ENCODE results near the gene CDC42BPB. TPM values are rescaled to one million over a fixed set of nuclear protein-coding genes. Genes with fewer than 3 reads are reported as not detected.

CDC42BPB gene
- total and polyA plus RNA-seq, 2 of the 13 experiments (the other 11 are each of a cell fraction or from before 2014, with no cell fraction given): 19.7 to 32.3 TPM

- TF ChIP-seq ELF3 (CRISPR knock-in tag; IDR thresholded peaks at IDR 0.05): no peak
- TF ChIP-seq IKZF5 (CRISPR knock-in tag; IDR thresholded peaks at IDR 0.05): no peak
- no peak for TF ChIP-seq ZFY (CRISPR knock-in tag; IDR thresholded peaks at IDR 0.05)
- no peak for TF ChIP-seq PHB2 (IDR thresholded peaks at IDR 0.05; ENCODE audit: partially characterized antibody)
- TF ChIP-seq, protein P1, sequence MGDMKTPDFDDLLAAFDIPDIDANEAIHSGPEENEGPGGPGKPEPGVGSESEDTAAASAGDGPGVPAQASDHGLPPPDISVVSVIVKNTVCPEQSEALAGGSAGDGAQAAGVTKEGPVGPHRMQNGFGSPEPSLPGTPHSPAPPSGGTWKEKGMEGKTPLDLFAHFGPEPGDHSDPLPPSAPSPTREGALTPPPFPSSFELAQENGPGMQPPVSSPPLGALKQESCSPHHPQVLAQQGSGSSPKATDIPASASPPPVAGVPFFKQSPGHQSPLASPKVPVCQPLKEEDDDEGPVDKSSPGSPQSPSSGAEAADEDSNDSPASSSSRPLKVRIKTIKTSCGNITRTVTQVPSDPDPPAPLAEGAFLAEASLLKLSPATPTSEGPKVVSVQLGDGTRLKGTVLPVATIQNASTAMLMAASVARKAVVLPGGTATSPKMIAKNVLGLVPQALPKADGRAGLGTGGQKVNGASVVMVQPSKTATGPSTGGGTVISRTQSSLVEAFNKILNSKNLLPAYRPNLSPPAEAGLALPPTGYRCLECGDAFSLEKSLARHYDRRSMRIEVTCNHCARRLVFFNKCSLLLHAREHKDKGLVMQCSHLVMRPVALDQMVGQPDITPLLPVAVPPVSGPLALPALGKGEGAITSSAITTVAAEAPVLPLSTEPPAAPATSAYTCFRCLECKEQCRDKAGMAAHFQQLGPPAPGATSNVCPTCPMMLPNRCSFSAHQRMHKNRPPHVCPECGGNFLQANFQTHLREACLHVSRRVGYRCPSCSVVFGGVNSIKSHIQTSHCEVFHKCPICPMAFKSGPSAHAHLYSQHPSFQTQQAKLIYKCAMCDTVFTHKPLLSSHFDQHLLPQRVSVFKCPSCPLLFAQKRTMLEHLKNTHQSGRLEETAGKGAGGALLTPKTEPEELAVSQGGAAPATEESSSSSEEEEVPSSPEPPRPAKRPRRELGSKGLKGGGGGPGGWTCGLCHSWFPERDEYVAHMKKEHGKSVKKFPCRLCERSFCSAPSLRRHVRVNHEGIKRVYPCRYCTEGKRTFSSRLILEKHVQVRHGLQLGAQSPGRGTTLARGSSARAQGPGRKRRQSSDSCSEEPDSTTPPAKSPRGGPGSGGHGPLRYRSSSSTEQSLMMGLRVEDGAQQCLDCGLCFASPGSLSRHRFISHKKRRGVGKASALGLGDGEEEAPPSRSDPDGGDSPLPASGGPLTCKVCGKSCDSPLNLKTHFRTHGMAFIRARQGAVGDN (CRISPR knock-in tag; IDR thresholded peaks at IDR 0.05): peak; percentile 32
- TF ChIP-seq, protein P2, sequence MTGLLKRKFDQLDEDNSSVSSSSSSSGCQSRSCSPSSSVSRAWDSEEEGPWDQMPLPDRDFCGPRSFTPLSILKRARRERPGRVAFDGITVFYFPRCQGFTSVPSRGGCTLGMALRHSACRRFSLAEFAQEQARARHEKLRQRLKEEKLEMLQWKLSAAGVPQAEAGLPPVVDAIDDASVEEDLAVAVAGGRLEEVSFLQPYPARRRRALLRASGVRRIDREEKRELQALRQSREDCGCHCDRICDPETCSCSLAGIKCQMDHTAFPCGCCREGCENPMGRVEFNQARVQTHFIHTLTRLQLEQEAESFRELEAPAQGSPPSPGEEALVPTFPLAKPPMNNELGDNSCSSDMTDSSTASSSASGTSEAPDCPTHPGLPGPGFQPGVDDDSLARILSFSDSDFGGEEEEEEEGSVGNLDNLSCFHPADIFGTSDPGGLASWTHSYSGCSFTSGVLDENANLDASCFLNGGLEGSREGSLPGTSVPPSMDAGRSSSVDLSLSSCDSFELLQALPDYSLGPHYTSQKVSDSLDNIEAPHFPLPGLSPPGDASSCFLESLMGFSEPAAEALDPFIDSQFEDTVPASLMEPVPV (CRISPR knock-in tag; IDR thresholded peaks at IDR 0.05): no peak
- no peak for TF ChIP-seq SATB2 (CRISPR knock-in tag; IDR thresholded peaks at IDR 0.05)
- no peak for TF ChIP-seq EZH2 (conservative IDR thresholded peaks at IDR 0.05; ENCODE audit: low read depth, low read length)
- no peak for TF ChIP-seq ATAD3A (CRISPR knock-in tag; IDR thresholded peaks at IDR 0.05)
- no peak; the same call in 1 of the 2 replicates for TF ChIP-seq HMG20A (CRISPR knock-in tag; IDR thresholded peaks at IDR 0.05; ENCODE audit: borderline replicate concordance)
- no peak for TF ChIP-seq PRDM15 (CRISPR knock-in tag; IDR thresholded peaks at IDR 0.05)
- no peak; the same call in 1 of the 2 replicates for TF ChIP-seq TGIF2 (CRISPR knock-in tag; IDR thresholded peaks at IDR 0.05)
- no peak for TF ChIP-seq ASH2L (IDR thresholded peaks at IDR 0.05; ENCODE audit: insufficient read length, low read depth, low read length)
- TF ChIP-seq ZNF101 (CRISPR knock-in tag; IDR thresholded peaks at IDR 0.05; ENCODE audit: borderline replicate concordance, low read depth): no peak
- TF ChIP-seq LBX2 (CRISPR knock-in tag; IDR thresholded peaks at IDR 0.05; ENCODE audit: borderline replicate concordance): no peak
Measured at GRCh38 chr14:103074729-103075367, 17.5 kb upstream of the CDC42BPB start (continued).
